ENCODE measurements around the gene ZNF423.

Gene ZNF423

DNA sequence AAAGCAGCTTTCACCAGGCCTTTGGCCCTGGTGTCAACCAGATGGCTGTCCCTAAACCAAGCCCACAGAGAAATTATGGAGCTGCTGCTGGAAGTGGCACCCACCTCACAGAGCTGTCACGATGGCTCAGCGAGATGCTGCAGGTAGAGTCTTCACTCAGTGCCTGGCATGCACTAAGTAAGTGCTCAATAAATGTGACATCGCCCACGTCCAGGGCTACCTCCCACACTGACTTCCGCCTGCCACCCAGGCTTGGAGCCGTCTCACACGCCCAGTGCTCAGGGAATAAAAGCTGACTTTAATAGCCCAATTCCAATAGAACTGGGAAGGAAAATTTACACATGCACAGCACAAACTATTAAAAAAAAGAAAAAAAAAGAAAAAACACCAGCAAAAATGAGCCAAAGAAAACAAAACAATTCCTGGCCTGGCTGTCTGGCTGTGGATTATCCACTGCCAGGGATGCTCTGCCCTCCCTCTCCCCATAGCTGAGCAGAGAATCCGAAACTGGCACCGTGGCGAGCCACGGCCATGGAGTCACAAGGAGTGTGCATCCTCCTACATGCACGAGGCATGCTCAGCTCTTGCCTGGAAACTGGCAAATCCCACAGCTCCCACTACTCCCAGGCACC is 68.9 kb downstream of the ZNF423 start:
- no peak overlapping the region for H3K27ac ChIP-seq
- TF ChIP-seq, protein P1, sequence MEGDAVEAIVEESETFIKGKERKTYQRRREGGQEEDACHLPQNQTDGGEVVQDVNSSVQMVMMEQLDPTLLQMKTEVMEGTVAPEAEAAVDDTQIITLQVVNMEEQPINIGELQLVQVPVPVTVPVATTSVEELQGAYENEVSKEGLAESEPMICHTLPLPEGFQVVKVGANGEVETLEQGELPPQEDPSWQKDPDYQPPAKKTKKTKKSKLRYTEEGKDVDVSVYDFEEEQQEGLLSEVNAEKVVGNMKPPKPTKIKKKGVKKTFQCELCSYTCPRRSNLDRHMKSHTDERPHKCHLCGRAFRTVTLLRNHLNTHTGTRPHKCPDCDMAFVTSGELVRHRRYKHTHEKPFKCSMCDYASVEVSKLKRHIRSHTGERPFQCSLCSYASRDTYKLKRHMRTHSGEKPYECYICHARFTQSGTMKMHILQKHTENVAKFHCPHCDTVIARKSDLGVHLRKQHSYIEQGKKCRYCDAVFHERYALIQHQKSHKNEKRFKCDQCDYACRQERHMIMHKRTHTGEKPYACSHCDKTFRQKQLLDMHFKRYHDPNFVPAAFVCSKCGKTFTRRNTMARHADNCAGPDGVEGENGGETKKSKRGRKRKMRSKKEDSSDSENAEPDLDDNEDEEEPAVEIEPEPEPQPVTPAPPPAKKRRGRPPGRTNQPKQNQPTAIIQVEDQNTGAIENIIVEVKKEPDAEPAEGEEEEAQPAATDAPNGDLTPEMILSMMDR (conservative IDR thresholded peaks at IDR 0.05), result no peak

DNA sequence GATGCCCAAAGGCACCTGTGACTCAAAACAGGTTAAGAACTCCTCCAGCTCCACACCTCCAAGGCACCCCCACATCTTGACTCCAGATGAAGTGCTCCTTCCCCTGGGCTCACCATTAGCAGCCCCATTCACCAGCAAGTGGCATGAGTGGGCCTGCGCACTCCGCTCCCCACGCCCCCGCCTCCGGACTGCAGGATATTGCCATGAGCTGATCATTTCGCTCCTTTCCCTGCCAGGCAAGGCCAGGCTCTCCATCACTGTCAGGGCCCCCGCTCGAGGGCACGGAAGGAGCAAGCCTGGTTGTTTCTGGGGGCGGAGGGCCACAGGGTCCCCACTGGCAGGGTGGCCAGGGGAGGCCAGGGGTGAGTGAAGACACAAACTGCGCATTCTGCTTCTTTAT is 69.9 kb downstream of the ZNF423 start:
- TF ChIP-seq, protein P1 (conservative IDR thresholded peaks at IDR 0.05), result no peak
- H3K27ac ChIP-seq, result no peak overlapping the region

DNA sequence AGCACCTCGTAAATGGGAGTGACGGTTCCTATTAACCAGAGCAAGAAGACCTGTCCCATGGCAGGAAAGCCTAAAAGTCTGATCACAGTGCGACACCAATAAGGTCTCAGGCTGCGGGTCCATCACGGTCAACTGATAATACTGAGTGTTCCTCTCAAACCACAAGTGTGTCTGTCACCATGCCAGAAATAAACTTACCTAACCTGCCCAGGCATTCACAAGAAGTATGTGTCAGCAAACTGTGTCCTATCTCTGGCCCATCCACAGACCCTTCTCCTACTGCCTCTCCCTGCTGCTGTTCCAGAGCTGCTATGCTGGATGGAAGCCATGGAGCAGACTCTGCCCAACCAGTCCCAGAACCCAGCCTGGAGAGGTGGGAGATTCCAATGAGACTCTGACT is 73.5 kb downstream of the ZNF423 start:
- TF ChIP-seq, protein P1 (conservative IDR thresholded peaks at IDR 0.05), result no peak
- H3K27ac ChIP-seq, result no peak overlapping the region

DNA sequence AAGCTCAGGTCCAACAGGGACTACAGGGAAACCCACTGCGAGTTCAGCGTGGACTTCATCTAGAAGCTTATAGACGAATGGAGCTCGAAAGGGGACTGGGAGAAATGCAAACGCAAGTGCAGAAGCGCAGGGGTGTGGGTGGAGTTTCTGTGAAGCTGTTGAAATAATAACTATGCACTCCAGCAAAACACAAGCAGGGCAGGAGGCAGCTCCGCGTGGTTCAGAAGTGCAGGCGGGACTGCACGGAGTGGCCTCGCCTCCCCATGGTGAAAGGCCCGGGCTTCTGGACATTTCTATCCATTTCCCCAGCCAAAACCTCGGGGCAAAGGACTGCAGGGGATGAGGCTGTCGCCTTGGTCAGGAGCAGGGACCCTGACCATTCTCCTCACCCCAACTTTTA is 74.5 kb downstream of the ZNF423 start:
- no peak overlapping the region for H3K27ac ChIP-seq
- TF ChIP-seq, protein P1 (conservative IDR thresholded peaks at IDR 0.05), result no peak

DNA sequence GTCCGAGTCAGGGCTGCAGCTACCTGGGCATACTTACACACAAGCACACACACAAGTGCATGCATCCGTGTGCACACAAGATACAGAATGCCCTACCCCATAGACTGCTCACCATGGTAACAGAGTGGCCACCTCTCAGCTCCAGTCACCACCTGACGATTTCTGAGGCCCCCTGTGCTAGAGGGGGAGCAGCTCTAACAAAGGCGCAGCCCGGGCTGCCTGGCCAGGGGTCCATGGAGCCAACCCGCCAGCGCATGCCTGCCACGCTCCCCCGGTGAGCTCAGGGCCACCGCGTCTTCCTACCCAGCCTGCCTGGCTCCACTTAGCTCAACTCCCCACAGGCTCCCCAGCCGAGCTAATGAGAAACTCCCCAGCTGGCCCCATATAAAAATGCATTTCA is 75.5 kb downstream of the ZNF423 start:
- TF ChIP-seq, protein P1 (conservative IDR thresholded peaks at IDR 0.05), result no peak
- no peak overlapping the region for H3K27ac ChIP-seq

DNA sequence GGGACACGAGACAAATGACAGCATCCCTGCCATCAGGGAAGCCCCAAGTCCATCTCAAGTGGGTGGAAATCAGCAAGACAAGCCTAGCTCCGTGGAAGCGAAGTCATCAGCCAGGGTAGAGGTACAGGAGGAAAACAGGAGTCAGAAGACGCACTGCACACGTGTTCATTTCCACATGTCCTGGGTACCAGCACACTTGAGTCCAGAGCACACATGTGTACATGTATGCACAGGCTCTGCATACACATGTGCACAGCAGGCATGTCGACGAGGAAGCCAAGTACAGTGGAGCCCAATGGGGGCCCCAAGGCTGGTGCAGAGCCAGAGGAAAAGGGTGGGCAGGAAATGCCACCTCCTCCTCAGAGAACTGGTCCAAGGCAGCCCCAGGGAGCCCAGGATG is 75.9 kb downstream of the ZNF423 start:
- no peak overlapping the region for H3K27ac ChIP-seq
- TF ChIP-seq, protein P1 (conservative IDR thresholded peaks at IDR 0.05), result no peak

DNA sequence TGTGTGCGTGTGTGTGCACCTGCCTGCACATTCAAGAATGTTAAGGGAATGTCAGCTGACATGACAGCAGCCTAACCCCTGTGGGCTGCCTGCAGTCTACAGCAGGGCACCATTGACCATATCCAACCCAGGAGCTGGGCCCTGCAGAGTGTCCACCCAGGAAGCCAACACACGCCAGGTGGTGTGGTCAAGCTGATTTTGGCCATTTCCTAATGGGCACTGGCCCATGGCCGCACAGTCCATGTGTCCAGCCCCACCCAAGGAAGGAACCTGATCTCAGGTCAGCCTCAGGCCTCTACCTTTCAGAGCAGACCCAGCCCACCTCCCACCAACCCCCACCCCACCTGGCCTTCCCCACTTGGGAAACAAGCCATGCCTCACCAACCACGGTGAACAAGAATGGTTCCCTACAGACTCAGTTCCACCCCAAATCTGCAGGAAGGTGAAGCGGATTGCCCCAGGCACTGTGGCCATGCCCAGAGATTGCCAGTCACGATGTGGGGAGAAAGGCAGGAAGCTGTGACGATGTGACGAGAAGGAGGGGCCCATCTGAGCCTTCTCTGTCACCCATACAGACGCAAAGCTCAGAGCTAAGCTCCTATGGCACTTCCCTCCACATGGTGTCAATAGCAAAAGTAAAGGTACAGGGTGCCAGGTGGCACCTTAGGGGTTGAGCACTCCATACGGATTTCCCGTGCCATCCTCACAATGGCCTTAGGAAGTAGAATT is 77.5 kb downstream of the ZNF423 start:
- H3K27ac ChIP-seq, result no peak overlapping the region
- TF ChIP-seq, protein P1 (conservative IDR thresholded peaks at IDR 0.05), result no peak

Data from VCaP (cell line).